Uterus (tissue), 4 donors: ENCODE results near the gene TAC3. TPM values are rescaled to one million over a fixed set of nuclear protein-coding genes. Genes with fewer than 3 reads are reported as not detected.

Source experiments
- DNase-seq, 2 donors: peaks; one replicate each; pipeline ENCODE4 v3.0.0-alpha.2; 2019 to 2020
- H3K27ac ChIP-seq, 2 donors: fragments of 200-600 bp; sonication (generic); 1 replicate in 1 of 2; 2 replicates in 1 of 2; pipeline ENCODE4 v1.5.1; 2016 to 2018
- H3K27me3 ChIP-seq, 2 donors: fragments of 200-600 bp; sonication (generic); one replicate each; pipeline ENCODE4 v1.5.1; 2018 to 2019; ENCODE audit warnings: control low read depth in 1 of 2
- H3K36me3 ChIP-seq, 2 donors: fragments of 200-600 bp; sonication (generic); one replicate each; pipeline ENCODE4 v1.5.1; 2019; ENCODE audit warnings: control low read depth in 1 of 2
- H3K4me1 ChIP-seq, 2 donors: fragments of 200-600 bp; sonication (generic); one replicate each; pipeline ENCODE4 v1.5.1; 2018 to 2019; ENCODE audit warnings: control low read depth in 1 of 2
- H3K4me3 ChIP-seq, 2 donors: fragments of 200-600 bp; sonication (generic); 1 replicate in 1 of 2; 2 replicates in 1 of 2; pipeline ENCODE4 v1.5.1; 2018 to 2019; ENCODE audit warnings: mild to moderate bottlenecking in 1 of 2
- H3K9me3 ChIP-seq, 2 donors: fragments of 200-600 bp; sonication (generic); one replicate each; pipeline ENCODE4 v1.5.1; 2019; ENCODE audit warnings: control low read depth in 1 of 2
- POLR2A ChIP-seq, 2 donors: fragments of 450-650 bp; IDR thresholded peaks; one replicate each; pipeline ENCODE4 v1.6.1; 2016; ENCODE audit warnings: antibody characterized with exemption in 2 of 2, mild to moderate bottlenecking in 1 of 2, moderate library complexity in 1 of 2
- intact Hi-C: fragments of 100-400 bp; cut with DNase I; formaldehyde crosslinking; loops from one replicate; pipeline ENCODE4 v1.15.1; 2023; ENCODE audit warnings: low total_unique reads
- total RNA-seq, 4 donors: library from RNA; depleted of rRNA in 3 of 4; stranded (reverse); fragments of >200 nt in 3 of 4; gene quantifications; one replicate each; pipeline versions ENCODE4 v1.1.0 to v1.2.4, GENCODE V29; 2014 to 2023
- TF ChIP-seq, protein P1 (sequence below), 4 experiments: fragments of 200-600 bp in 2 of 4; fragments of 450-650 bp in 2 of 4; sonication (generic) in 2 of 4; IDR thresholded peaks; one replicate each; pipeline ENCODE4 v1.5.1; 2016 to 2019; ENCODE audit warnings: antibody characterized with exemption in 4 of 4, mild to moderate bottlenecking in 2 of 4, moderate library complexity in 1 of 4
- donor health status: DM: yes; HTN: yes; CAD: no.

The TAC3 gene
- total RNA-seq, 4 donors from 2014 or later = not detected

DNA sequence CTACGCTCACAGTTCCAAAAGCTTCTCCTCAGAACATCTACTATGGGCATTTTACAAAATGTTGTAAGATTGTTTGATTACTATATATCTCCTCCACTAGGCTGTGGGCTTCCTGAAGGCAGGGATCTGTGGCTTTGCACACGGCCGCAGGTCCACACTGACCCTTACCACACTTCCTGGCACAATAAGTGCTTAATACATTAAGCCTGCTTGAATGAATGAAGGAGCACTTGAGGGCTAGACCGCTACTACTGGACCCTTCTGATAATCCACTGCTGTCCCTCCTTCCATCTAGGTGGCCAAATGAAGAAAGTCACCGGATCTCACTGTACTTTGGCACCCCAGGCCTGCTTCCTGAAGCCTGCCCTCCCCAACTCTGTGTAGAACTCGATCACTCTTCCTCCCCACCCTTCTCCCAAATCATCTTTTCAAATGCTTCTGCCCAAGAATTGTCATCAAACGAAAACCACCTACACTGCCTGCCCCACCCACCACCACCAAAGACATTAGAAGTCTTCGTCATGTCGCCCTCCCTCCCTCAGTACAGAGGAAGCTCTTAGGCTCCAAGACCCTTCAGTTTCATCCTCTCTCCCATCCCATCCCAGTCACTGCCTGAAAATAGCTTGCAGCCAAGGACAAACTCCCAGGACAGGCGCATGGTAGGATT is 9.4 kb downstream of the TAC3 start:
- Histone ChIP-seq H3K4me3 (peak overlapping the region; percentile 38 to 99), H3K36me3 (no peaks in the 10 kb centered on the region), H3K9me3 (no peaks in the 10 kb centered on the region), H3K4me1 (peaks cover 0 to 4% of the 10 kb centered on the region in 2 donors), H3K27ac (peak overlapping the region; percentile 71 to 89), H3K27me3 (no peaks in the 10 kb centered on the region)
- intact Hi-C loops = no loop called here
- TF ChIP-seq, protein P1, sequence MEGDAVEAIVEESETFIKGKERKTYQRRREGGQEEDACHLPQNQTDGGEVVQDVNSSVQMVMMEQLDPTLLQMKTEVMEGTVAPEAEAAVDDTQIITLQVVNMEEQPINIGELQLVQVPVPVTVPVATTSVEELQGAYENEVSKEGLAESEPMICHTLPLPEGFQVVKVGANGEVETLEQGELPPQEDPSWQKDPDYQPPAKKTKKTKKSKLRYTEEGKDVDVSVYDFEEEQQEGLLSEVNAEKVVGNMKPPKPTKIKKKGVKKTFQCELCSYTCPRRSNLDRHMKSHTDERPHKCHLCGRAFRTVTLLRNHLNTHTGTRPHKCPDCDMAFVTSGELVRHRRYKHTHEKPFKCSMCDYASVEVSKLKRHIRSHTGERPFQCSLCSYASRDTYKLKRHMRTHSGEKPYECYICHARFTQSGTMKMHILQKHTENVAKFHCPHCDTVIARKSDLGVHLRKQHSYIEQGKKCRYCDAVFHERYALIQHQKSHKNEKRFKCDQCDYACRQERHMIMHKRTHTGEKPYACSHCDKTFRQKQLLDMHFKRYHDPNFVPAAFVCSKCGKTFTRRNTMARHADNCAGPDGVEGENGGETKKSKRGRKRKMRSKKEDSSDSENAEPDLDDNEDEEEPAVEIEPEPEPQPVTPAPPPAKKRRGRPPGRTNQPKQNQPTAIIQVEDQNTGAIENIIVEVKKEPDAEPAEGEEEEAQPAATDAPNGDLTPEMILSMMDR (IDR thresholded peaks at IDR 0.05) = no peak
- no peak for TF ChIP-seq POLR2A (IDR thresholded peaks at IDR 0.05)
- DNase-seq = no peak

DNA sequence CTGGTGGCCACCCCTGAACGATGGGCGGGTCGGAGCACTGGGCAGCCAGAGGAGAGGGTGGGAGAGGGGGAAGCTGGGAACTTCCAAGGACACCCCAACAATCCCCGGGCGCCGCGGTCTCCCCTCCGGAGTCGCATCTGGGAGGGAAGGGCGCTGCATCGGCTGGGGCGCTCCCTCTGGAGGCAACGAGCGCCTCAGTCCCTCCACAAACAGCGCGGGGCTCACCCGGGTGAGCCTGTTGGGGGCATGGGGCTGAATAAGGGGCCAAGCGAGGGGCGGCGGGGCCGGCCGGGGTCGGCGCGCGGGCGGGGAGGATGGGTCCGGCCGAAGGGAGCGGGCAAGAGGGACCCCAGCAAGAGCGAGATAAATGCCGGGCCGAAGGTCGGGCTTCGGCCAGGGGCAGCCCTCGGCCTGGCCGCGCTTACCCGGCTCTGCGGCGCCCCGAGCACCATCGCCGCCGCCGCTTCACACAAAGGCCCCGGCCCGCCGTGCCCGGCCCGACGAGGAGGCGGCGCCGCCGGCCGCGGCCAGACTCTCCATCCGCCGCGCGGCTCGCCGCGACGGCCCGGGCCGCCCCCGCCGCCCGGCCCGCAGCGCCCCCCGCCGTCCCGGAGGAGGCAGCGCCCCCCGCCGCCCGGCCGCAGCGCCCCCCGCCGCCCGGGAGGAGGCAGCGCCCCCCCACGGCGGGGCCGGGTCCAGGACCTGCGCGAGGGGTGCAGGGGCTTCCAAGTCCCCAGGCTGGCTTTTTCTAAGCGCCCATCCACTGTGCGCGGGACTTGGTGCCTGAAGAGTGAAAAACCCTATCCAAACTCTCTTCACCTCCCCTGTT is 10.1 kb downstream of the TAC3 start, which contains the start of gene ZBTB39:
Gene ZBTB39 (minus strand): TSS at position 567 of the 829 bp plus-strand sequence. CDS start 1,629 bp downstream, outside the sequence.
- Histone ChIP-seq H3K9me3 (no peaks in the 10 kb centered on the region), H3K4me1 (peaks cover 0 to 4% of the 10 kb centered on the region in 2 donors), H3K27ac (peak within 1 kb of the TSS; percentile 89 to 90), H3K4me3 (peak within 1 kb of the TSS; percentile 98 to 99), H3K36me3 (no peaks in the 10 kb centered on the region), H3K27me3 (no peaks in the 10 kb centered on the region)
- intact Hi-C loops = no loop called here
- TF ChIP-seq, protein P1 (IDR thresholded peaks at IDR 0.05) = peak; percentile 36 to 70 (median 46)
- TF ChIP-seq POLR2A (IDR thresholded peaks at IDR 0.05) = peak in 1 of 2 donors; percentile 39
- peak; percentile 31 to 63 for DNase-seq

- TF ChIP-seq POLR2A (IDR thresholded peaks at IDR 0.05) = no peak
- TF ChIP-seq, protein P1 (IDR thresholded peaks at IDR 0.05) = no peak
- Histone ChIP-seq H3K9me3 (no peaks in the 10 kb centered on the region), H3K27ac (no peak overlapping the region), H3K4me1 (peaks cover 0 to 4% of the 10 kb centered on the region in 2 donors), H3K36me3 (no peaks in the 10 kb centered on the region), H3K27me3 (no peaks in the 10 kb centered on the region), H3K4me3 (no peak overlapping the region)
- no peak for DNase-seq
- intact Hi-C loops = no loop called here
Measured at GRCh38 chr12:57004651-57005050, 11.7 kb downstream of the TAC3 start.

DNA sequence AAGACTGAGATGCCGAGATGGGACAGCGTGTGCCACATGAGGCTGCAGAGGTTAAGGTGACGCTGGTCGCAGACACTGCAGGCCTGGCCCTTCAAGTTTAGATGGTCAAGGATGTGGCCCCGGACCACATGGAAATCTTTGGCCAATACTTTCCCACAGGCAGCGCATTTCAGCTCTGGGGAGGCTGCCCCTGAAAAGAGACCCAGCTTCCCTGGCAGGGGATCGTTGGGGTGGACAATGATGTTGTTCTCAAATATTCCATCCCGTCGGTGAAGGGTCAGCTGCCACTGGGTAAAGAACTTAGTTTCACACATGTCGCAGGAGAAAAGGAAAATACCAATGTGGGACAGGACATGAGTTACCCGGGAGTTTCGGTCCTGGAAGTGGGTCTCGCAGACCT is 12.9 kb downstream of the TAC3 start:
- no peak for TF ChIP-seq POLR2A (IDR thresholded peaks at IDR 0.05)
- TF ChIP-seq, protein P1 (IDR thresholded peaks at IDR 0.05) = no peak
- intact Hi-C loops = no loop called here
- DNase-seq = no peak
- Histone ChIP-seq H3K27ac (no peak overlapping the region), H3K4me1 (peaks cover 0 to 4% of the 10 kb centered on the region in 2 donors), H3K27me3 (no peaks in the 10 kb centered on the region), H3K36me3 (no peaks in the 10 kb centered on the region), H3K9me3 (no peaks in the 10 kb centered on the region), H3K4me3 (no peak overlapping the region)

DNA sequence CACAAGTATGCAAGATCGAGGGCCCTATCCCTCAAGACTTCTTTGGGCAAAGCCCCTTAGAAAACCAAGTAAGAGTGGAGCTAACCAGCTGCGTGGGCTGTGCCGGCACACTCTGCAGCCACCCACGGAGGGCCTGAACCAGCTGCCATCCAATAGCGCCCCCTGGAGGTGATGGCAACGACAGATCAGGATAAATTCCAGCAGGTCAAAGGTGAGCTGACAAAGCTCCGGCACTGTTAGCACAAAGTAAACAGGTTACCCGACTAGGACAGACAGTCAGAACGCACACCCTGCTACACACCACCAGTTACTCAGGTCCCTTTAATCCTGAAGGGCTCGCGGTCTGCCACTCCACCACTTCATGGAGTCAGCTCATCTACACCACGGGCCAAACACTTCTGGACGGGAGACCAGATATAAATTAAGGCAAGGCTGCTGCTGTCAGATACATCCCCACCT is 14.9 kb downstream of the TAC3 start:
- Histone ChIP-seq H3K4me1 (no peaks in the 10 kb centered on the region), H3K27me3 (no peaks in the 10 kb centered on the region), H3K27ac (no peak overlapping the region), H3K36me3 (no peaks in the 10 kb centered on the region), H3K9me3 (no peaks in the 10 kb centered on the region), H3K4me3 (no peak overlapping the region)
- intact Hi-C loops = no loop called here
- TF ChIP-seq, protein P1 (IDR thresholded peaks at IDR 0.05) = peak; percentile 42 to 70 (median 50)
- no peak for TF ChIP-seq POLR2A (IDR thresholded peaks at IDR 0.05)
- DNase-seq = peak; percentile 42 to 57
